Fibroblast of the aortic adventitia (primary cell): Measurements from ENCODE around the gene PEX13. TPM values are rescaled to one million over a fixed set of nuclear protein-coding genes. Genes with fewer than 3 reads are reported as not detected.
"Not testable (repeated sequence)": the region's sequence is repeated elsewhere in the genome, so short reads cannot be mapped to it uniquely, and the experiment has no call there.

ENCODE experiments used
- DNase-seq: peaks from one replicate; pipeline ENCODE4 v3.0.0-alpha.2; 2010; ENCODE audit warnings: low read depth
- H3K4me3 ChIP-seq: 2 replicates; pipeline ENCODE4 v1.5.1; 2011; ENCODE audit warnings: low read depth, mild to moderate bottlenecking, control low read depth, low read length, moderate library complexity
- total RNA-seq: library from RNA; depleted of rRNA; stranded (reverse); fragments of >200 nt; gene quantifications from 2 replicates; pipeline ENCODE4 v1.2.3, GENCODE V29; 2012; ENCODE audit warnings: low replicate concordance
- TF ChIP-seq, protein P1 (sequence below): IDR thresholded peaks from 2 replicates; pipeline ENCODE4 v1.5.1; 2011; ENCODE audit warnings: mild to moderate bottlenecking, low read length, control low read depth, inconsistent platforms; ENCODE audit not compliant: insufficient read depth

Gene PEX13
- total RNA-seq, 1 donor, result 26.8 TPM

DNA sequence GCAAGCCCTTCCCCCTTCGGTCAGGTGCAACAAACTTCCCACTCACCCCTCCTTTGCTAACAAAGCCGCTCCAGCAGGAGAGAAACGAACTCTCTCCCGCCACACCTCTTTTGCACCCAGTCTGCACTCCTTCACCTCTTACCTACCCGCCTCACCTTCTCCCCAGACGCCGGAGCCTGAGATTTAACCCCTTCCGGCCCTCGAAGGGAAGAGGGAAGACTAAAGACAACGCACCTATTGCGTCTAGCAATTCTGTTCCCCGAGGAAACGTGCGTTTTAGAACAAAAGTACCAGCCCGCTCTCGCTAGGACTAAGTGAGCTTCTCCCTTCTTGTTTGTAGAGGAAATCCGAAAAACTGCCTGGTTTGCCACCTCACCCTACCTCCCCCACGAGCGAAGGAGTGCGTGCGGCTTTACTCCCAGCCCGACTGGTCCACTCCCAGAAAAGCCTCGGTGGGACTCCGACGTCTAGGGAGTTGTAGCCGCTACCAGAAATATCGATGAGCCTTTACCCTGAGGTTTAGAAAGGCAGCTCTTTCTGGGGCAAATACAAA is 441 bp upstream of the PEX13 start:
- H3K4me3 ChIP-seq, result peak overlapping the region; percentile 94
- TF ChIP-seq, protein P1, sequence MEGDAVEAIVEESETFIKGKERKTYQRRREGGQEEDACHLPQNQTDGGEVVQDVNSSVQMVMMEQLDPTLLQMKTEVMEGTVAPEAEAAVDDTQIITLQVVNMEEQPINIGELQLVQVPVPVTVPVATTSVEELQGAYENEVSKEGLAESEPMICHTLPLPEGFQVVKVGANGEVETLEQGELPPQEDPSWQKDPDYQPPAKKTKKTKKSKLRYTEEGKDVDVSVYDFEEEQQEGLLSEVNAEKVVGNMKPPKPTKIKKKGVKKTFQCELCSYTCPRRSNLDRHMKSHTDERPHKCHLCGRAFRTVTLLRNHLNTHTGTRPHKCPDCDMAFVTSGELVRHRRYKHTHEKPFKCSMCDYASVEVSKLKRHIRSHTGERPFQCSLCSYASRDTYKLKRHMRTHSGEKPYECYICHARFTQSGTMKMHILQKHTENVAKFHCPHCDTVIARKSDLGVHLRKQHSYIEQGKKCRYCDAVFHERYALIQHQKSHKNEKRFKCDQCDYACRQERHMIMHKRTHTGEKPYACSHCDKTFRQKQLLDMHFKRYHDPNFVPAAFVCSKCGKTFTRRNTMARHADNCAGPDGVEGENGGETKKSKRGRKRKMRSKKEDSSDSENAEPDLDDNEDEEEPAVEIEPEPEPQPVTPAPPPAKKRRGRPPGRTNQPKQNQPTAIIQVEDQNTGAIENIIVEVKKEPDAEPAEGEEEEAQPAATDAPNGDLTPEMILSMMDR, result no peak
- DNase-seq, result peak; percentile 77

DNA sequence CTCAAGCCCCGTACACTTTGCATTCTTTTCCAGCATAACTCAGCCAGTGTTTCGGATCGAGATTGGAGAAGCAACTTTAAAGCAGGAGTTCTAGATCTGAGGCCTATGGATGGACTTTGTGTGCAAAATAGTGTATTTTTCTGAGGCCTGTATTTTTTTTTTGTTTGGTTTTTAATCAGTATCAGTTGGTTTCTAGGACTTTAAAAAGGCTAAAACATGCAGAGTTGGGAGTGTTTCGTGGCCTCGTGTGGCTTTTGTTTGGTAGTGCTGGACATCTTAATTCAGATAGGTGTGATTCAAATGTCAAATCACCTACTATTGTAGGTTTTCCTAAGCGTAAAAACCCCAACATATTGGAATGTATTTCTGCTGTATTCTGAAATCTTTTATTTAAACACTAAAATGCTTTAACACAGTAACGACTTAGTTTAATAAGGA is 817 bp downstream of the PEX13 start:
- DNase-seq, result peak; percentile 60
- TF ChIP-seq, protein P1, result no peak
- H3K4me3 ChIP-seq, result peak overlapping the region; percentile 94

DNA sequence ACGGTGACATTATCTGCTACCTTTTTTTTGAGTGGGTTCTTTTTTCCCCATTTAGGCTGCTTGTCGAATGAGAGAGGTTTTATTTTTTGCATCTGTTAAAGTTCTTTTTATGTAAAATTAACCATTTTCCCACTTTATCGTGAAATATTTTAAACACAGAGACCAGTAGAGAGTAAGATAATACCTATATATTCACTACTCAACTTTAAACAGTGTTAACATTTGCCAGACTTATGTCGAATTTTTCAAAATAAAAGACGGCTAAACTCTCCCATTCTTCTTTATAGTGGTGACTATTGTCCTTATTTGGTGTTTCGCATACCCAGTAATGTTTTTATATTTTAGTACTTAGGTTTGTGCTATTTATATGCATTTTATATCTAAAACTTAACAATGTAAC is 1.3 kb downstream of the PEX13 start:
- TF ChIP-seq, protein P1, result no peak
- peak overlapping the region; percentile 94 for H3K4me3 ChIP-seq
- no peak for DNase-seq

DNA sequence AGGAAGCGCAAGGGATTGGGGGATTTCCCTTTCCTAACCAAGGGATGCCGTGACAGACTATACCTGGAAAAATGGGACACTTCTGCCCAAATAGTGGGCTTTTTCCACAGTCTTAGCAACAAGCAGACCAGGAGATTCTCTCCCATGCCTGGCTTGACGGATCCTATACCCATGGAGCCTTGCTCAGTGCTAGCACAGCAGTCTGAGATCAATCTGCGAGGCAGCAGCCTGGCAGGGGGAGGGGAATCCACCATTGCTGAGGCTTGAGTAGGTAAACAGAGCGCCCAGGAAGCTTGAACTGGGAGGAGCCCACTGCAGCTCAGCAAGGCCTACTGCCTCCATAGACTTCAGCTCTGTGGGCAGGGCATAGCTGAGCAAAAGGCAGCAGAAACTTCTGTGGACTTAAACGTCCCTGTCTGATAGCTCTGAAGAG is 3.7 kb downstream of the PEX13 start:
- no peak for DNase-seq
- H3K4me3 ChIP-seq, result no peak overlapping the region
- TF ChIP-seq, protein P1, result no peak

DNA sequence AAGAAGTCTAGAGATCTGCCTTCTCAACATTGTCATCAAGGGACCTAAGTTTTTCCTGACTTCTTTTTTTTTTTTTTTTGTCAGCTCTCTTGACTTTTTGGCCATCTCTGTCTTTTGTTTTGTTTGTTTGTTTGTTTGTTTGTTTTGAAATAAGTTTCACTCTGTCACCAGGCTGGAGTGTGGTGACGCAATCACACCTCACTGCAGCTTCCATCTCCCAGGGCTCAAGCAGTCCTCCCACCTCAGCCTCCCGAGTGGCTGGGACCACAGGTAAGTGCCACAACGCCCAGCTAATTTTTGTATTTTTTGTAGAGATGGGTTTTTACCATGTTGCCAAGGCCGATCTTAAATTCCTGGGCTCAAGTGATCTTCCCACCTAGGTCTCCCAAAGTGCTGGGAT is 6.2 kb downstream of the PEX13 start:
- no peak overlapping the region for H3K4me3 ChIP-seq
- TF ChIP-seq, protein P1, result no peak
- DNase-seq, result no peak

- no peak for DNase-seq
- H3K4me3 ChIP-seq, result no peak overlapping the region
- TF ChIP-seq, protein P1, result no peak
Observed at GRCh38 chr2:61029533-61029932, 12.0 kb downstream of the PEX13 start.

DNA sequence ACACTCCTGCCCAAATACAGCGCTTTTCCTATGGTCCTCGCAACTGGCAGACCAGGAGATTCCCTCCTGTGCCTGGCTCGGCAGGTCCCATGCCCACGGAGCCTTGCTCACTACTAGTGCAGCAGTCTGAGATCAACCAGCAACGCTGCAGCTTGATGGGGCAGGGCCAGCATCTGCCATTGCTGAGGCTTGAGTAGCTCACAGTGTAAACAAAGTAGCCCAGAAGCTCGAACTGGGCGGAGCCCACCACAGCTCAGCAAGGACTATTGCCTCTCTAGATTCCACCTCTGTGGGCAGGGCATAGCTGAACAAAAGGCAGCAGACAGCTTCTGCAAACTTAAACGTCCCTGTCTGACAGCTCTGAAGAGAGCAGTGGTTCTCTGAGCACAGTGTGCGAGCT is 17.1 kb downstream of the PEX13 start:
- not testable (repeated sequence) for DNase-seq, H3K4me3 ChIP-seq

DNA sequence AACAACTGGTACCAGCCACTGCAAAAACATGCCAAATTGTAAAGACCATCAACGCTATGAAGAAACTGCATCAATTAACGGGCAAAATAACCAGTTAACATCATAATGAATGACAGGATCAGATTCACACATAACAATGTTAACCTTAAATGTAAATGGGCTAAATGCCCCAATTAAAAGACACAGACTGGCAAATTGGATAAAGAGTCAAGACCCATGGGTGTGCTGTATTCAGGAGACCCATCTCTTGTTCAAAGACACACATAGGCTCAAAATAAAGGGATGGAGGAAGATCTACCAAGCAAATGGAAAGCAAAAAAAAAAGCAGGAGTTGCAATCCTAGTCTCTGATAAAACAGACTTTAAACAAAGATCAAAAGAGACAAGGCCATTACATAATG is 19.1 kb downstream of the PEX13 start:
- not testable (repeated sequence) for DNase-seq

More for the DNA sequence above, 19.1 kb downstream of the PEX13 start:
- not testable (repeated sequence) for H3K4me3 ChIP-seq
